Hypothalamus (tissue), 51 donors: Measurements from ENCODE around the gene HMOX1.

ENCODE experiments used
- DNase-seq, 51 donors: peaks; one replicate each; lab custom pipeline; 2025; lab: John Stamatoyannopoulos, UW

Gene HMOX1, protein sequence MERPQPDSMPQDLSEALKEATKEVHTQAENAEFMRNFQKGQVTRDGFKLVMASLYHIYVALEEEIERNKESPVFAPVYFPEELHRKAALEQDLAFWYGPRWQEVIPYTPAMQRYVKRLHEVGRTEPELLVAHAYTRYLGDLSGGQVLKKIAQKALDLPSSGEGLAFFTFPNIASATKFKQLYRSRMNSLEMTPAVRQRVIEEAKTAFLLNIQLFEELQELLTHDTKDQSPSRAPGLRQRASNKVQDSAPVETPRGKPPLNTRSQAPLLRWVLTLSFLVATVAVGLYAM

DNA sequence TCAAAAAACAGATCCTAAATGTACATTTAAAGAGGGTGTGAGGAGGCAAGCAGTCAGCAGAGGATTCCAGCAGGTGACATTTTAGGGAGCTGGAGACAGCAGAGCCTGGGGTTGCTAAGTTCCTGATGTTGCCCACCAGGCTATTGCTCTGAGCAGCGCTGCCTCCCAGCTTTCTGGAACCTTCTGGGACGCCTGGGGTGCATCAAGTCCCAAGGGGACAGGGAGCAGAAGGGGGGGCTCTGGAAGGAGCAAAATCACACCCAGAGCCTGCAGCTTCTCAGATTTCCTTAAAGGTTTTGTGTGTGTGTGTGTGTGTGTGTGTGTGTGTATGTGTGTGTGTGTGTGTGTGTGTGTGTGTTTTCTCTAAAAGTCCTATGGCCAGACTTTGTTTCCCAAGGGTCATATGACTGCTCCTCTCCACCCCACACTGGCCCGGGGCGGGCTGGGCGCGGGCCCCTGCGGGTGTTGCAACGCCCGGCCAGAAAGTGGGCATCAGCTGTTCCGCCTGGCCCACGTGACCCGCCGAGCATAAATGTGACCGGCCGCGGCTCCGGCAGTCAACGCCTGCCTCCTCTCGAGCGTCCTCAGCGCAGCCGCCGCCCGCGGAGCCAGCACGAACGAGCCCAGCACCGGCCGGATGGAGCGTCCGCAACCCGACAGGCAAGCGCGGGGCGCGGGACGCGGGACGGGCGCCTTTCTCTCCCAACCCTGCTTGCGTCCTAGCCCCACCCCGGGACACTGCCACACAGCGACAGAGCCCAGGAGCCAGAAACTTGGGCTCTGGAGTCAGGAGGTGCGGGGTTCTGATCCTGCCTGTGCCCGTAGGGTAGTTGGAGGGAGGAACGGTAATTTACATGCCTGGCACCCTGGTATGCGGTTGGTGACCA lies at the start of gene HMOX1:
Gene HMOX1, plus strand, starts transcription at position 560 of the 887 bp plus-strand sequence. Its CDS starts 78 bp downstream, at position 638.
- peak; percentile 10 to 91 (median 81) for DNase-seq

DNA sequence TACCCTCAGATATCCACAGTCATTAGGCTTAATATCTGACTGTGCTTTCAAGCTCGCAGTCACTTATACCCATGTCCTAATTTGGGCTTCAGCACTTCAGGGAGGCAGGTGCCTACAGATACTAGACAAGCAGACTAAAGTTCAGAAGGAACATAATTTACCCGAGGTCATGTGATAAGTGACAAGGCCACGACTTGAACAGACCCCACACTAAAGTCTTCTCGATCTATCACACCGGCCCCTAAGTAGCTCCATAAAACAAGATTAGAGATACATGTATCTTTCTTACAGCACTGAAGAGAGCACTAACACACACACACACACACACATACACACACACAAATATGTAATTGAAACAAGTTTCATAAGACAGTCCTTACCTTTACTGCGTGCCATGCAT lies 48.6 kb upstream of the HMOX1 start:
- no peak for DNase-seq

DNA sequence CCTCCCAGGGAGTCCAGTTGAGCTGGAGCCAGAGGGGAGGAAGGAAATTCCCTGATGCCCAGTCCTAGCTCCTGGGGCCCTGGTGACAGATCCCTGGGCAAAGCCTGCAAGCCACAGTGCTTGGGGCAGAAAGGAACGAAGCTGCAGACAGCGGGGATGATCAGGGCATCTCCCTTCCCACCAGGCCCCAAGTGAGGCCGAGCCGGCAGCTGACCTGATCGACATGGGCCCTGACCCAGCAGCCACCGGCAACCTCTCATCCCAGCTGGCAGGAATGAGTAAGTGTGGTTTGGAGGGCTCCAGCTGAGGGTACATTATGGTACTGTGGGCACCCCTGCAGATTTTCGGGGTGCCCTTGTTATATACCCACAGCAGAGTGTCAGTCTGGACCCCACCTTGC lies 47.7 kb upstream of the HMOX1 start:
- no peak for DNase-seq

DNA sequence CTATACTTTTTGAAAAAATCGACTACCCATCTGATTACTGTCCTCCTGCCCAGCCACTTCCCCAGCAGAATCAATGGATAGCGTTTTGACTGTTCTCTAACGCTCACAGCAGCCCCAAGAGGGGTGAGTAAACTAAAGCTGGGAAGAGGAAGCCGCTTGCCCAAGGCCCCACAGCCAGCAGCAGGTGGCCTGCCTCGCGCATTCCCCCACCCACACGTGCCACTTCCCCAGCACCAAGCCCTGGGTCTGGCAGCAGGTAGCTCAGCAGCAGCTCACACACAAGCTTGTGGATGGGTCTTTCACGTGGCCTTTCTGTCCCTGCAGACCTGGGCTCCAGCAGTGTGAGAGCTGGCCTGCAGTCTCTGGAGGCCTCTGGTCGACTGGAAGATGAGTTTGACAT lies 46.9 kb upstream of the HMOX1 start:
- no peak for DNase-seq

DNA sequence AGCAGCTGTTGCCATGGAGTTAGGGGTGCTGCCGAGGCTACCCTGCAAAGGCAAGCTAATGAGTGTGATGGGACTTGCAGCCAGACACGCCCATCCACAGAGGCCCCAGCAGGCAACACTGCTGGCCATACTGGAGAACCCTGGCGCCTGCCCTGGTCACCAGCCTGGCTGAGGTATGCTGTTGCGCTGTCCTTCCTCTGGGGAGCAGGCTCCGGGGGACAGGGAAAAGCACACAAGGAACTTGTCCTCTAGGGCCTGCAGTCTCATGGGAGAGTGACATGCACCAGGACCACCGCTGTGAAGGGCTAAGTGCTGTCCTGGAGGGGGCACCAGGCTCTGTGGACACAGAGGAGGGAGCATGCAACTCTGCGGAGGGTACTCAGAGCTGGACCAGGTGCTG lies 45.4 kb upstream of the HMOX1 start:
- DNase-seq: no peak

DNA sequence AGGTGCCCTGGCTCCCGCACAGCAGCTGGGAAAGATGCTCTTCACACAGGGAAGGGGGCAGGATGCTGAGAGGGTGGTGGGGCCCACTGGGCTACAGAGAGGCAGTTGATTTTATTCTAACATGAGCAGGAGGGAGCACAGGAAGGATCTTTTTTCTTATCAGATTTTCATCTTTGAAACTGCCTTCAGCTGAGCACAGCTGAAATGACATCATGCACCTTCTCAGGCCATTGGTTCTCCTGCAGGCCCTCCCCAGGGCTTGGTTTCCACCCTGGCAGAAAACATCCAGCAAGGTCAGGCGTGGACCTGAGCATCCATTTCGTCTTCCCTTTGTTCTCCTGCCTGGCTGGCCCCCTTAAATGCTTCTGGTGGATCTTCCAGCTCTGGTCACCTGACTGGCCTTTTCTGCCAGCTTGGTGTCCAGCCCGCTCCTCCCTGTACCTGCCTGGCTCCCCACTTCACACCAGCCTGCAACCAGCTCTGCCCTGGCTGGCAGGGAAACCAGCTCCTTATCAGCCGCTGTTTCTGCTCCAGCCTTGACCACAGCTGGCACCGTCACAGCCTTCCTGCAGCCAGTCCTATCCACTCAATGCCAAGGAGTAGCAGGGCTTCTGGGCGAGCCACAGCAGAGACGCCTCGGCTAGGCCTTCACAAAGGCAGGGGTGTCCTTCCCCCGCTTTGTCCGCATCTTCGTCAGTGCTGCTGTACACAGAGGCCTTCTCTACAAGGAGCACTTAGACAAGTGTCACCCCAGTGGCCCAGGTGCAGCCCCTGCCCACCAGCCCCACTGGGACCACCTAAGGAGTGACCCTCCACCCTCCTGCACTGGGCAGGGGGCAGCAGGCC lies 44.7 kb upstream of the HMOX1 start:
- DNase-seq: no peak

DNA sequence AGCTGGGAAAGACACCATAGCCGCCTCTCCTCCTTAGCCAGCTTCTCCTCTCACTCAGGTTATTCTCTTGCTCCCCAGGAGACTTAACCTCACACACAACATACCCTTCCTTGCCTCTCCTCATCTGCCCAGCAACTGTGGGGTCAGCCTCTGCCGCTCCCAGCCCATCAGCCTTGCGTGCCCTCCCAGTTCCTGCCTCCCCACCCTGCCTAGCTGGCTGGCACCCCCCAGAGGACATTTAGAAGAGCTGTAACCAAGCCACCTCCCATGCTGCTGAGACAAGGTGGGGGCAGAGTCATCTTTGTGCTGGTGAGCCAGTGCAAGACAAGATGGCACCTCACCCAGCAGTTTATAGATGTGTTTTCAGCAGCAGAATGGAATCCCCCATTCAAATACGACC lies 43.0 kb upstream of the HMOX1 start:
- DNase-seq: no peak

DNA sequence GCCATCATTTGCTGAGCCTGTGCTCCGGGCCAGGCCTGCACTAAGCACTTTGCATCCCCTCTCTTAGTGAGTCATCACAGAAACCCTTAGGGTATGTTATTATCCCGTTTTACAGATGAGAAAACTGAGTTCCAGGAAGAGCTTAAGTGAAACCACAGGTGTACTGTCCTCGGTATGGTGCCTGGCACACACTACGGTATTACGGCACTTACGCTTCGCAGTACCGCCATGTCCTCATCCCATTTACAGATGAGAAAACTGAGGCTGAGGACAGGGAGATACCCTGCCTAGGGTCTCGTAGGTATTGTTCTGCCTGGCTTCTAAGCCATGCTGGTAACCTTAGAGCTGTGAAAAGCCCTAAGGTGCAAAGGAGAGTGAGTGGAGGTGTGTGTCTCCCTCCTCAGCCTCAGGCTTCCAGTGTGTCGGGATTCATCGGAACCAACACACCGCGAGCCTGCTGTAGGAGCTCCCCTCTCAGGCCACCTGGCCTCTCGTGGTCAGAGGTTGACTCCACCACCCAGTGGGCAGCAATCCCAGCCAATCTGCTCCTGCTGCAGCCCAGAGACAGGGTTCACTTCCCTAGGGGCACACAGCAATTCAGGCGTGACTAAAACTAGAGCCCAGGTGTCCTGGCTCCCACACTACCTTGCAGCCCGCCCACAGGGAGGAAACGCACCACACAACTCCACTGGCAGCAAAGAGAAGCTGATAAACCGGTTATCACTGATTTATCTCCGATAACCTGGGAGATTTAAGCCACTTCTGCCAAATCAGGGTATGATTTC lies 39.6 kb upstream of the HMOX1 start:
- DNase-seq: no peak

DNA sequence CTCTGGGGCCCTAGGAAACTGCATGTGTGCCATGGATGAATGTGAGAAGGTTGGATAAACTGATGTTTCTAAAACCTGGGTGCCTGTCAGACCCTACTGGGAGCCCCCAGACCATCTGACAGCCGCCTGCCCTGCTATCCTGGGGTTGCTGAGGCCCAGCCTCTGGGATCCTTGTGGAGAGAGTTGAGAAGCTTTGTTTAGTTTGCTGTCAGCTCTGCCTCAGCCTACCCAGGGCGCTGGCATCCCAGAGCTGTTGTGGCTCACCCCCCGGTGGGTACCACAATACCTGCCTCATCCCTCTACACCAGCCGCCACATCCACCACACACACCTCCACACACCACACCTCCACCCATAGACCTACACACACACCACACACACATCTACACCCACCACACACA lies 38.5 kb upstream of the HMOX1 start:
- no peak for DNase-seq

DNA sequence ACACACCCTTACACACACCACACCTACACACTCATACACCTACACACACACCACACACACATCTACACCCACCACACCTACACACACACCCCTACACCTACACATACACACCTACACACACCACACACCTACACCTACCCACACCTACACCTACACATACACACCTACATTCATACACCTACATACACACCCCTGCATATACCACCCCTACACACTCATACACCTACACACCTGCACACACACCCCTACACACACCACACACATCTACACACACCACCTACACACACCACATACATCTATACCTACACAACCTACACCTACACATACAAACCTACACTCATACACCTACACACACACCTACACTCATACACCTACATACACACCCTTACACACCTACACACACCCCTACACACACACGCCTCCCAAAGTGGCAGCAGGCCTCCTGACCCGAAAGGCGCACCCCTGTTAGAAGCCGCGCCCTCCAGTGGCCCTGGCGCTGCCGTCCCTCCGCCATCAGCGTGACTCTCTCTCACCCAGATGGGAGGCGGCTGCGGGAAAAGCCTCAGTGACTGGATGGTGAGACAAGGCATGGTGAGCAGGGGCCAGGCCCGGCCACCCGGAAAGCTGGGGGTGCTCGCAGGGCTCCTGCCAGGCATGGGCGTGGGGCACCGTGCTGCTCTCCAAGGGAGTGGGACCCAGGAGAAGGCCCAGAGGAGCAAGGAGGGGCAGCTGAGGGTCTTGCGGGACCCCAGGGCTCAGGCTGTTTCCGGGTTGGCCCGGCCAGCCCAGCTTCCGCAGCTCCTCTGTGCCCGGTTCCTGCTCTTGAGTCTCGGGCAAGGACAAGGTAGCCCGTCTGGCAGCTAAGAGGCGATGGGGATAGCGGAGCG lies 37.0 kb upstream of the HMOX1 start:
- no peak for DNase-seq

DNA sequence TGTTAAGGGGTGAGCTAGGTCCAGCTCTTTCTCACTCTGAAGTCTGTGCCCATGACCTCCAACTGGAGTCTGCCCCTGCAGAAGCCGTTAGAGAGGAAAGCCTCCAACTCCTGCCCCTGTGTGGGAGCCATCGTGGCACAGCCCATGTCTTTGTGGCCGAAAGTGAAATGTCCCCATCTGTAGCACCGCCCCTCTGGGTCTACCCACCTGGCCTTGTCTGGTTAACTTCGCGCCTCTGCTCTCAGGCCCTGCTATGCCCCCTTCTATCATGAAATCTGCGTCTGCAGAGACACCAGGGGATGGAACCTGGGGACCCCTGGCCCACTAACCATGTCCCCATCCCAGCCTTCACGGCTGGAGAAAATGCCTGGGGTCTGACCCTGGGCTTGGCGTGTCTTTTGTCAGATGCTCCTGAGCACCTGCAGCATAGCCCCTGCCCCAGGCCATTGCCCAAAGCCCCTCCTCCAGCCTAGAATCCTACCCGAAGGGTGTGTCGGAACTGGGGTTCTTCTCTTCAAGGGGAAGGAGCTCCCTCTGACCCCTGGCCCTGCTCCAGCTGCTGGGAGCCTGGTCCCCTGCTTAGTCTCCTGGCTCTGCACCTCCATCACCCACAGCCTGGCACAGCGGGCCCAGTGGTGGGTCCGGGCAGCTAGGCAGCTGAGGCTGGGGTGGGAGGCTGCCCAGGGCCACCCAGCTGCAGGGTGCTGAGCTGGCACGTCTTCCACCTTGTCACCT lies 35.8 kb upstream of the HMOX1 start:
- no peak for DNase-seq

DNA sequence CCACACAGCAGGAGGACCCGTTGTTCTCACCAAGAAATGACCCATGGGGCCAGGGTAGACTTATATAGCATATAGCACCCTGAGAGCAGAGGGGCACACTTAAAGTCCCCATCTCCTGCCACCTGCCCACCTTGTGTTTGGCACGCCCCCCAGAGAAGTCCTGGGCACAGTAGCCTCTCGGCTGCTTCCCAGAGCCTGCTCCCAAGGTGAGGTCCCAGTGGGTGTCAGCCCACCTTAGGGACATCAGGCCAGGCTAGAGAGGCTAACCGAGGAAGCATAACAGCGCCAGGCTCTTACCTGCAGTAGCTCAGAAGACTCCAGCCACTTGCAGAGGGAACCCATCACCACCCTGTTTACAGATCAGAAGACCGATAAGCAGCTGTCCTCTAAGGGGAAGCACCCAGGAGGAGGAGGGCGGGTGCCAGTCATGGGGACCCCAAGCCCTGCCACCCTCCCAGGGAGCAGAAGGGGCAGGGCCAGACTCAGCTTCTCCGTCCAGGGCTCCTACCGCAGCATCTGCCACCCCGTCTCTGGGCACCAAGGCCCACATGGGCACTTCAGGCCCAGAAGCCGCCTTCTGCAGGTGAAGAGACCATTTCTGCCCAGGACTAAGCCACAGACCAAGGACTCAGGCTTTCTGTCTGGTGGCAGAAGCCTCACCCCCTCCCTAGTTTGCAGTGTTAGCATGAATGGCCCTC lies 34.9 kb upstream of the HMOX1 start:
- no peak for DNase-seq

DNA sequence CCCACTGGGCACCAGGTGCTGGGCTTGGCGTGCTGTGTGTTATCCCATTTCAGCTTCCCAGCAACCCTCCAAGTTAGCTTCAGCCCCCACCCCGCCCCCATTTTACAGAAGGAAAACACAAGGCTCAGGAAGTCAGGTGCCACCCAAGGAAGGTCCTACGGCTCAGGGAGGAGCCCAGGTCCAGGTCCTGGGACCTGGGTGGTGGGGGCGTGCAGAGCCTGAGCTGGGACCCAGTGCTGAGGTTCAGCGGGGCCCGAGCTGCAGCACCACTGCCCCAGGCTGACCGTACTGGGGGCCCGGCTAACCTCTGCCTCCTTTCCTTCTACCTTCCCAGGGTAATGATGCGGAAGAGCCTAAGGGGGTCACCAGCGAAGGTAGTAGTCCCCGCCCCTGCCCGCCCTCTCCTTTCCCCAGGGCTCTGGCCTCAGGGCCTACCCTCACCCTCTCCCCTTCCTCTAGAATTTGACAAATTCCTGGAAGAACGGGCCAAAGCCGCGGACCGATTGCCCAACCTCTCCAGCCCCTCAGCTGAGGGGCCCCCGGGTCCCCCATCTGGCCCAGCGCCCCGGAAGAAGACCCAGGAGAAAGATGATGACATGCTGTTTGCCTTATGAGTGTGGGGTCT lies 34.2 kb upstream of the HMOX1 start:
- no peak for DNase-seq

DNA sequence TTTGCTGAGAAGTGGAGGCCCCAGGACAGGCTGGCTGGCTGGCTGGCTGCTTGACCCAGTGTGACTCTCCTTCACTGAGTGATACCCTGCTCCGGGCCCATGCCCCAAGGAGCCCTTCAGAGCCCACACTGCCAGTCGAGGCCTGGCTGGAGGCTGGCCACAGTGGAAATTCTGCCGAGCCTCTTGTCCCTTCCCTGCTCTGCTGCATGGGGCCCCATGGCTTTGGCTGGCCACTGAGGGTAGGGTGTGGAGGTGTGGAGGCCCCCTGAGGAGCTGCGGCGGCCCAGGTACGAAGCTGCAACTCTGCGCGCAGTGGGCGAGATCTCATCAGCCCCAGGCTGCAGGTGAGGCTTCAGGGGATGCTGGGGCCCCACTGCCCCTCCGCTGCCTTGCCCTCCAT lies 33.4 kb upstream of the HMOX1 start:
- no peak for DNase-seq

DNA sequence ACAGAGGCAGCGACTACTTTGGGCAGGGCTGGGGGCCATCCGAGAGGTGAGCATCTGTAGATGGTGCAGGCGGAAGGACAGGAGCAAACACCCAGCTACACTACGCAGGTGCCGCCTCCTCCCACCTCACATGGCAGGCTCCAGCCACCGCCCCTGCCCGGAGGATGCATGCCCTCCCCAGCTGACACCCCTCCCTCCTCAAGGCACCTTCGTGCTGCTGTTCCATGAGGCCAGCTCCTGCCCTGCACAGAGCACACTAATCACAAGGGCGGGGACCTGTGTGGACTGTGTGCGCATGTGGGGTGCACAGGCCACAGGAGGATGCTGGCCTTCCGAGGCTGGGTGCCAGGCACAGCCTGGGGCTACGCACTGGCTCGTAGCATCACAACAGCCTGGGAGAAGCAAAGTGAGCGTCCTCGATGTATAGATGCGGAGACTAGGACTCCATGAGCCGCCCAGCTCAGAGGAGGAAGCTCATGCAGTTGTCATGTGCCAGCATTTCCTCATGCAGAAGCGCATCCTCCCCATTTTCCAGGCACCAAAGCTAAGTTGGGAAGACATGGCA lies 32.8 kb upstream of the HMOX1 start:
- no peak for DNase-seq

DNA sequence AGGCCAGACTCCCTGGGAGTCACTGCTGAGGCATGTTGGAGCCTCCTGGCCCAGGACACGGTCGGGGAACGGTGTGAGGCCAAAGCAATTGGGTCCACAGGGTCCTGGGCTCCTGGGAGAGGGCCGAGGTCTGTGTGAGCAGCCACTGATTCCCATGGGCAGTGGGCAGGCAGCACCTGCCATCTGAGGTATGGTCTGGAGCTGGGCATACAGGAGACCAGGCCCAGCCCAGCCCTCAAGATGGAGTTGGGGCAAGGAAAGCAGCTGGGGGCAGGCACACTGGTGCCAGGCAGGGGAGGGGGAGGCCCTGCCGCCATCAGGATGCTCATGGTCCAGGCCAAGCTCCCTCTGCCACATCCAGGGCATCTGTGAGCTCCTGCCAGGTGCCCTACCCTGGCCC lies 32.2 kb upstream of the HMOX1 start:
- no peak for DNase-seq

DNA sequence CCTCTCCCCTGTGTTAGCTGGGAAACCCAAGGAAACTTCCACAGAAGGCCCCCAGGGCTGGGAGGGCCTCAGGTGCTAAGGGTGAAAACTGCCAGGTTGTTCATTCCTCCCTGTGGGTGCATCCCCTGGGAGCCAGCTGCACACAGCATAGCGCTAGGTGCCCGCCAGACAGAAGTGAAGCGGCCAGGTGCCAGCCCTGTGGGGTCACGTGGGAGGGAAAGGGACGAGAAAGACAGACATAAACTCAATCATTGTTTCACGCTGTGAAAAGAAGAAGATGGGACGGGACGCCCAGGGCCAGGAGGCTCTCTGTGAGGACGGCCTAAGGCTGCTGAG lies 31.6 kb upstream of the HMOX1 start:
- DNase-seq: no peak
